Stimulated activated CD8-positive, alpha-beta memory T cell treated with anti-CD3 and anti-CD28 coated beads, Interleukin-12 subunit alpha, Interleukin-12 subunit beta, amount 100 ng/mL, for 24 hours (primary cell): ENCODE results near the gene ARMC8.

Source experiments
- DNase-seq: peaks from one replicate; pipeline ENCODE4 v3.0.0-alpha.2; 2020; ENCODE audit errors: extremely low read depth

The ARMC8 gene

GRCh38 chr3:138307899-138308298, 120.8 kb downstream of the ARMC8 start:
- no peak for DNase-seq

GRCh38 chr3:138308783-138309182, 121.7 kb downstream of the ARMC8 start:
- DNase-seq: no peak

GRCh38 chr3:138310494-138310893, 123.4 kb downstream of the ARMC8 start:
- DNase-seq: no peak

GRCh38 chr3:138314751-138315150, 127.7 kb downstream of the ARMC8 start:
- DNase-seq: no peak

GRCh38 chr3:138317687-138318086, 130.6 kb downstream of the ARMC8 start:
- no peak for DNase-seq

GRCh38 chr3:138323971-138324370, 136.9 kb downstream of the ARMC8 start:
- DNase-seq: no peak

GRCh38 chr3:138325990-138326389, 138.9 kb downstream of the ARMC8 start:
- no peak for DNase-seq

- DNase-seq: no peak
These were observed 139.9 kb downstream of the ARMC8 start for GRCh38 chr3:138326866-138327595.

GRCh38 chr3:138327831-138328230, 140.7 kb downstream of the ARMC8 start:
- no peak for DNase-seq

- DNase-seq: no peak
These were observed 141.2 kb downstream of the ARMC8 start for GRCh38 chr3:138328341-138328740.

- DNase-seq: peak; percentile 80
These were observed 142.3 kb downstream of the ARMC8 start, which contains the start of gene NME9 for GRCh38 chr3:138329127-138329983. TSS of gene NME9 (minus strand) at chr3:138329851. CDS start at chr3:138329335, 516 bp downstream.

GRCh38 chr3:138329984-138330293, 142.8 kb downstream of the ARMC8 start:
- DNase-seq: no peak

- no peak for DNase-seq
These were observed 144.2 kb downstream of the ARMC8 start for GRCh38 chr3:138331143-138331894.

GRCh38 chr3:138332472-138333073, 145.5 kb downstream of the ARMC8 start:
- no peak for DNase-seq

- no peak for DNase-seq
These were observed 147.5 kb downstream of the ARMC8 start for GRCh38 chr3:138334608-138335007.

- no peak for DNase-seq
These were observed 149.4 kb downstream of the ARMC8 start for GRCh38 chr3:138336454-138336999.

GRCh38 chr3:138338244-138338643, 151.1 kb downstream of the ARMC8 start:
- DNase-seq: no peak

- no peak for DNase-seq
These were observed 151.7 kb downstream of the ARMC8 start for GRCh38 chr3:138338811-138339210.

- no peak for DNase-seq
These were observed 153.4 kb downstream of the ARMC8 start for GRCh38 chr3:138340511-138340910.

GRCh38 chr3:138344754-138345153, 157.7 kb downstream of the ARMC8 start:
- DNase-seq: no peak
